ENCODE data around the gene CBX1. TPM values are rescaled to one million over a fixed set of nuclear protein-coding genes. Genes with fewer than 3 reads are reported as not detected.

The CBX1 gene
- total and polyA plus RNA-seq, 7 donors, result 26.8 to 37.4 (median 32.8) TPM

- Histone ChIP-seq H3K4me1 (no peaks in the 10 kb centered on the region), H3K4me3 (no peak overlapping the region), H3K27me3 (peaks cover 6 to 98% (median 36%) of the 10 kb centered on the region in 3 donors), H3K36me3 (no peaks in the 10 kb centered on the region), H3K9me3 (no peaks in the 10 kb centered on the region), H3K27ac (no peak overlapping the region)
- no peak for DNase-seq
- TF ChIP-seq POLR2AphosphoS5 (IDR thresholded peaks at IDR 0.05), result no peak
- no peak for TF ChIP-seq POLR2A (IDR thresholded peaks at IDR 0.05)
- TF ChIP-seq CTCF (IDR thresholded peaks at IDR 0.05), result no peak
- no peak for TF ChIP-seq EP300 (IDR thresholded peaks at IDR 0.05)
- intact Hi-C loops (cut with DNase I), result no loop called here
- 73 to 76% methylated on average over 14 of the region's 14 CpGs for WGBS, 2 donors
Measured at GRCh38 chr17:48148029-48148770, 46.9 kb upstream of the CBX1 start.

GRCh38 chr17:48144976-48145798 is 43.9 kb upstream of the CBX1 start:
- Histone ChIP-seq H3K9me3 (no peaks in the 10 kb centered on the region), H3K4me3 (no peak overlapping the region), H3K27ac (no peak overlapping the region), H3K27me3 (peaks cover 6 to 75% (median 22%) of the 10 kb centered on the region in 3 donors), H3K4me1 (no peaks in the 10 kb centered on the region), H3K36me3 (no peaks in the 10 kb centered on the region)
- intact Hi-C loops (cut with DNase I), result no loop called here
- no peak for TF ChIP-seq EP300 (IDR thresholded peaks at IDR 0.05)
- TF ChIP-seq POLR2AphosphoS5 (IDR thresholded peaks at IDR 0.05), result no peak
- TF ChIP-seq POLR2A (IDR thresholded peaks at IDR 0.05), result no peak
- TF ChIP-seq CTCF (IDR thresholded peaks at IDR 0.05), result no peak
- WGBS, 2 donors, result 41 to 75% methylated on average over 3 of the region's 3 CpGs
- no peak for DNase-seq

- no peak for TF ChIP-seq CTCF (IDR thresholded peaks at IDR 0.05)
- no peak for TF ChIP-seq EP300 (IDR thresholded peaks at IDR 0.05)
- no peak for TF ChIP-seq POLR2A (IDR thresholded peaks at IDR 0.05)
- no peak for TF ChIP-seq POLR2AphosphoS5 (IDR thresholded peaks at IDR 0.05)
- no peak for DNase-seq
- Histone ChIP-seq H3K27me3 (peaks cover 0 to 66% (median 12%) of the 10 kb centered on the region in 3 donors), H3K27ac (no peak overlapping the region), H3K4me3 (no peak overlapping the region), H3K4me1 (no peaks in the 10 kb centered on the region), H3K9me3 (no peaks in the 10 kb centered on the region), H3K36me3 (no peaks in the 10 kb centered on the region)
- intact Hi-C loops (cut with DNase I), result no loop called here
- WGBS, 2 donors, result 64 to 69% methylated on average over 8 of the region's 8 CpGs
Measured at GRCh38 chr17:48144231-48144630, 43.0 kb upstream of the CBX1 start.

- no peaks in the 10 kb centered on the region for H3K36me3 ChIP-seq
- H3K4me3 ChIP-seq, result no peak overlapping the region
- TF ChIP-seq EP300 (IDR thresholded peaks at IDR 0.05) (no peak), POLR2A (IDR thresholded peaks at IDR 0.05) (no peak), CTCF (IDR thresholded peaks at IDR 0.05) (no peak), POLR2AphosphoS5 (IDR thresholded peaks at IDR 0.05) (no peak)
- H3K9me3 ChIP-seq, result no peaks in the 10 kb centered on the region
- H3K27me3 ChIP-seq, result peaks cover 0 to 60% (median 8%) of the 10 kb centered on the region in 3 donors
- H3K27ac ChIP-seq, result no peak overlapping the region
- 64 to 75% methylated on average over 6 of the region's 6 CpGs for WGBS, 2 donors
- H3K4me1 ChIP-seq, result no peaks in the 10 kb centered on the region
- DNase-seq, result no peak
- intact Hi-C loops (cut with DNase I), result no loop called here
Measured at GRCh38 chr17:48143629-48144028, 42.4 kb upstream of the CBX1 start.
